Prostate gland (tissue), 2 donors: ENCODE data around the gene RTN4R.

Experiments used
- POLR2A ChIP-seq: fragments of 450-650 bp; IDR thresholded peaks from one replicate; pipeline ENCODE4 v1.6.1; 2016; ENCODE audit warnings: antibody characterized with exemption, mild to moderate bottlenecking
- TF ChIP-seq, protein P1 (sequence below), 4 experiments: fragments of 200-600 bp in 2 of 4; fragments of 450-650 bp in 2 of 4; sonication (generic) in 2 of 4; IDR thresholded peaks; 1 replicate in 3 of 4; 2 replicates in 1 of 4; pipeline ENCODE4 v1.5.1; 2016 to 2019; ENCODE audit warnings: antibody characterized with exemption in 4 of 4, mild to moderate bottlenecking in 2 of 4, moderate library complexity in 2 of 4

DNA sequence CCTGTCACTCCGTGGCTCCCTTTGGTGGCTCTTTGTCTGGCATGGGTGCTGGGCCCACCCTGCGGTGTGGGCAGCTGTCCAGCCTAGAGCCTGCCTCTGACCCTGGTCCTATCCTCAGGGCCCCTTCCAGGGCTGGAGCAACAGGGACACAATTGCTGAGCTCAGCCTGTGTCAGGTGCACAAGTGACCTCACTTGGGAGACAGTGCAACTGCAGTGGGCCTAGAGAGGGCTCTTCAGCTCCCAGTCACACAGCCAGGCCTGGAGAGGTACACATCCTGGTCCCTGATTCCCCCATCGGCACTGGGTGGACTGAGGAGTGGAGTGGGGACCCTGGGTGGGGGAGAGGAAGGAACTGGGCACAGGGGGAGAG lies 43.9 kb downstream of the RTN4R start:
- TF ChIP-seq, protein P1, sequence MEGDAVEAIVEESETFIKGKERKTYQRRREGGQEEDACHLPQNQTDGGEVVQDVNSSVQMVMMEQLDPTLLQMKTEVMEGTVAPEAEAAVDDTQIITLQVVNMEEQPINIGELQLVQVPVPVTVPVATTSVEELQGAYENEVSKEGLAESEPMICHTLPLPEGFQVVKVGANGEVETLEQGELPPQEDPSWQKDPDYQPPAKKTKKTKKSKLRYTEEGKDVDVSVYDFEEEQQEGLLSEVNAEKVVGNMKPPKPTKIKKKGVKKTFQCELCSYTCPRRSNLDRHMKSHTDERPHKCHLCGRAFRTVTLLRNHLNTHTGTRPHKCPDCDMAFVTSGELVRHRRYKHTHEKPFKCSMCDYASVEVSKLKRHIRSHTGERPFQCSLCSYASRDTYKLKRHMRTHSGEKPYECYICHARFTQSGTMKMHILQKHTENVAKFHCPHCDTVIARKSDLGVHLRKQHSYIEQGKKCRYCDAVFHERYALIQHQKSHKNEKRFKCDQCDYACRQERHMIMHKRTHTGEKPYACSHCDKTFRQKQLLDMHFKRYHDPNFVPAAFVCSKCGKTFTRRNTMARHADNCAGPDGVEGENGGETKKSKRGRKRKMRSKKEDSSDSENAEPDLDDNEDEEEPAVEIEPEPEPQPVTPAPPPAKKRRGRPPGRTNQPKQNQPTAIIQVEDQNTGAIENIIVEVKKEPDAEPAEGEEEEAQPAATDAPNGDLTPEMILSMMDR (IDR thresholded peaks at IDR 0.05): no peak
- no peak for TF ChIP-seq POLR2A
